HG02623 (cell line): ENCODE results near the gene AJM1.
"Not testable (repeated sequence)": the region's sequence is repeated elsewhere in the genome, so short reads cannot be mapped to it uniquely, and the experiment has no call there.

ENCODE experiments used
- ATAC-seq: cut with Tn5 transposase; IDR thresholded peaks from one replicate; pipeline ENCODE4 v1.9.1; 2021; ENCODE audit warnings: moderate library complexity; ENCODE audit not compliant: unreplicated experiment

The AJM1 gene

DNA sequence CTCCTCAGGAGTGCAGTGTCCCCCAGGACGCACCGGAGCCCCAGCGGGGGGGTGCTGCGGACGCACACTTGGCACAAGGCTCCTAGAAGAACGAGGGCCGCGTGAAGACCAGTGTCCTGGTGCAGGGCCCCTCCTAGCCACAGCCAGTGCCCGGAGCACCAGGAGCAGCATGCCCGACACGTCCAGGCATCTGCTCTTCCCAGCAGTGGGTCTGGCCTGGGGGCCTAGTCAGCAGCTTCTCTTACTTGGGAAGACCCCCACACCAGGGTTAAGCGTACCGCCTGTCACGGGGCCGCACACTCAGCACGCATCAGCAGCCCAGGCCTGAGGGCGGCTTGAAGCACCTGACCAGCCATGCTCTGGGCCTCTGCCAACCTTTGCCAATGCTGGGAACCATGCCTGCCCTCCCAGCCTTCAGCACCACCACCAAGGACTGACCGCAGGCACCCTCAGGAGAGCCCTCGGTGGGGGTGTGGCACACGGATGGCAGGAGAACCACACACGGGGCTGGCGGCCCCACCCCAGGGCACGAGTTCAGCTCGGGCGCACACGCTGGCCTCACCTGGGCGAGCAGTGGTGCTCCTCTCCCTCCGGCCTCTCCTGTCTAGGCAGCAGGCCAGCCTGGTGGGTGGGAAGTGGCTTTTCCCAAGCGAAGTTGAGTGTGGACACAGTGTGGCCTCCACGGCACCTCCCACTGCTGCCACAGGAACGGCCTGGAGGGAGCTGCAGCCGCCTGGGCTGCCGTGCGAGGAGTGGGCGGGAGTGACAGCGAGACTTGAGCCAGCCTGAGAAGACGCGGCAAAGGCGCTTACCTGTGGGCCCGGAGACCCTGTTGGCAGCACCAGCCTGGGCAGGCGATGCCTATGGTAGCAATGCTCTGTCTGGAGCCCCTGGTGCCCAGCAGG, 12.0 kb upstream of the AJM1 start:
- no peak for ATAC-seq

GRCh38 chr9:136831002-136831719, 11.1 kb upstream of the AJM1 start:
- ATAC-seq, result no peak

DNA sequence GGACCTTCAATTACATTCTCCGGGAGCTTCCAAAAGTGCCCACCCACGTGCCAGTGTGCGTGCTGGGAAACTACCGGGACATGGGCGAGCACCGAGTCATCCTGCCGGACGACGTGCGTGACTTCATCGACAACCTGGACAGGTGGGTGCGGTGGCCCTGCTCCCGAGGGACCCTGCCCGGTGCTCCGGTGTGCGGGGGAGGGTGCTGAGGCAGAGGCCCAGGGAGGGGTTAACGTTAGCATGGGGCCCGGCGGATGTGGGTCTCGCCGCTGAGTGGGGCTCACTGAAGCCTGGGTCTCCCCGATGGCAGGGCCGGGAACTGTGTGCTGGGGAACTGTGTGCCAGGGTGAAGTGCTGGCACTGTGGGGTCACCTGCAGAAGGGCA, 10.6 kb upstream of the AJM1 start:
- ATAC-seq, result no peak

DNA sequence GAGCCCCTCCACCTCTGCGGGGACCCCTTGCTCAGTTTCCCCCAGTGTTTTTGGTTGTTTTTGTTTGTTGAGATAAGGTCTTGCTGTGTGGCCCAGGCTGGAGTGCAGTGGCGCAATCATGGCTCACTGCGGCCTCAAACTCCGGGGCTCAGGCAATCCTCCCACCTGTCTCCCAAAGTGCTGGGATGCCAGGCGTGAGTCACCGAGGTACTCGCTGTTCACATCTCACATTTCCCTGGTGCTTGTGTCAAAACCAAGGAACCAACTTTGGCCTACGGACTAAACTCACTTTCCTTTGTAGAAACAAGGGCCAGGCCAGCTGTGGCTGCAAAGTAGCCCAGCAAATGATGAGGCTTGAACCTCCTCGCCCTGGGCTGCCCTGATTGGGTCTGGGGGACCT, 9.7 kb upstream of the AJM1 start:
- no peak for ATAC-seq

- not testable (repeated sequence) for ATAC-seq
Observed at GRCh38 chr9:136833381-136834048, 8.8 kb upstream of the AJM1 start.

GRCh38 chr9:136835162-136835931, 6.9 kb upstream of the AJM1 start:
- no peak for ATAC-seq

DNA sequence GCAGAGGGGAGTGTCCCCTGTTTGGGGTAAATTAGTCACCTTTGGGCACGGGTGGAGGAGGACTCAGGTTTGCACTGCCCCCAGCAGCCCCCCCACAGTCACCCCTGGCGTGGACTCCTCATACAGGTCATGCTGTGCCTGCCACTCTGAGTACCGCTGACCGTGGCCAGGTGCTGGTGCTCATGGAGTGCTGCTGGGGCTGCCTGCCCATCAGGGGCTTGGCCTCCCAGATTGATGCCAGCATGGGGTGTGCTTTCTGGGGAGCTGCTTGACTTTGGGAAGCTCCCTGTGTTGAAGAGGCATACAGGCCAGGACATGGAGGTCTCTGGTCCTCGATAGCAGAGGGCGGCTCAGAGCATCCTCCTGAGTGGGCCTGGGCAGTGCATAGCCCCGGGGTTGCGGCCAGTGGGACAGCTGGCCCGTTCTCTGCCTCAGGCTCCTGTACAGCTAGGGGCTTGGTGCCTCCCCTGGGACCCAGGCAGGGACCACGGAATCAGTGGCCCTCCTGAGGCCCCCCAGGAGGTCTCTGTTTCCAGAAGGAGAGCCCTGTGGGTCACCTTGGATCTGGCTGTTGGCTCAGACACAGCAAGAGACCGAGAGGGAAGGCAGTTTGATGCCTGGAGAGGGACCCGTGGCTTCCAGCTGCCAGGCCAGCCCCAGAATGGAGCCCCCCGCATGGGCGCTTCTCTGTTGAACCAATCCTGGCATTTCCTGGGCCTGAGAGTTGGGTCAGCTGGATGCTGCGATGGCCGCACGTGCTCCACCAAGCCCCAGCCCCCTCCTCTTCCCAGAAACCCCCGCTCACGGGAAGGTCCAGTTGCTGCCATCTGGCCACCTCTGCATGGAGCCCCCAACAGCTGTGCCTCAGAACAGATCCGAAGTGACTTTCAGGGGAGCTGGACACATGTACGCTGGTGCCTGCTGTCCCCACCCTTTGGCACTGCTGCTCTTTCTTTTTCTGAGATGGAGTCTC, 6.1 kb upstream of the AJM1 start:
- no peak for ATAC-seq

GRCh38 chr9:136837146-136837855, 5.0 kb upstream of the AJM1 start:
- no peak for ATAC-seq

GRCh38 chr9:136837856-136838277, 4.4 kb upstream of the AJM1 start:
- not testable (repeated sequence) for ATAC-seq

DNA sequence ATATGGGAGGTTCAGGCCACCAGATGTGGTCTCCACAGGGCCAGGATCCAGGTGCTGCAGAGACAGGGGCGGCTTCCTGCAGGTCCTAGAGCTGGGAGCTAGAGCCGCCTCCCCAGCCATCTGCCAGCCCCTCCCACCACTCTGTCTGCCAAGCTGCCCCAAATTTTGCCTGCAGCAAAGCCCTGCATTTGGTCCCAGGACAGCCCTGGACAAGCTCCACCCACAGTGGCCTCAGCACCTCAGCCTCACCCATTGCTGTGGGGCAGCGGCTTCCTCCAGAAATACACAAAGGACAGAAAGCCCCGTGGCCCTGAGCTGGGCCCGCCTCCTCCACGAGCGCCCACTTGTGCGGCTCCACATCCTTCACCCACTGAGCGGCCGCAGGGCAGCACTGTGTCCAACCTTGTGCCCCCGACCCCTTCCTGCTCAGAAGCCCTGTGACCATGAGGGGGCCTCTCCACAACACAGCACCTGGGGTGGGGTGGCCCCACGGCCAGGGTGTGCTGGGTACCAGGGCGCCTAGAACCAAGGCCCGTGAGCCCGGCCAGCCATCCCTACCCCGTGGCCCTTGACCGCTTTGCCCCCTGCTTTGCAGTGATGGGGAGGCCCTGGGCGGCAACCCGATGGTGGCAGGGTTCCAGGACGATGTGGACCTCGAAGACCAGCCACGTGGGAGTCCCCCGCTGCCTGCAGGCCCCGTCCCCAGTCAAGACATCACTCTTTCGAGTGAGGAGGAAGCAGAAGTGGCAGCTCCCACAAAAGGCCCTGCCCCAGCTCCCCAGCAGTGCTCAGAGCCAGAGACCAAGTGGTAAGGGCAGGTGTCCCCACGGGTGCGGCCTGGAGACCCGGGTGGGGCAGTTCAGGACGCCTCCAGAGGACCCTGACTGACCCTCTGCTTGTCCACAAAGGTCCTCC, 3.7 kb upstream of the AJM1 start:
- no peak for ATAC-seq

GRCh38 chr9:136839229-136840139, 2.8 kb upstream of the AJM1 start:
- ATAC-seq, result no peak

DNA sequence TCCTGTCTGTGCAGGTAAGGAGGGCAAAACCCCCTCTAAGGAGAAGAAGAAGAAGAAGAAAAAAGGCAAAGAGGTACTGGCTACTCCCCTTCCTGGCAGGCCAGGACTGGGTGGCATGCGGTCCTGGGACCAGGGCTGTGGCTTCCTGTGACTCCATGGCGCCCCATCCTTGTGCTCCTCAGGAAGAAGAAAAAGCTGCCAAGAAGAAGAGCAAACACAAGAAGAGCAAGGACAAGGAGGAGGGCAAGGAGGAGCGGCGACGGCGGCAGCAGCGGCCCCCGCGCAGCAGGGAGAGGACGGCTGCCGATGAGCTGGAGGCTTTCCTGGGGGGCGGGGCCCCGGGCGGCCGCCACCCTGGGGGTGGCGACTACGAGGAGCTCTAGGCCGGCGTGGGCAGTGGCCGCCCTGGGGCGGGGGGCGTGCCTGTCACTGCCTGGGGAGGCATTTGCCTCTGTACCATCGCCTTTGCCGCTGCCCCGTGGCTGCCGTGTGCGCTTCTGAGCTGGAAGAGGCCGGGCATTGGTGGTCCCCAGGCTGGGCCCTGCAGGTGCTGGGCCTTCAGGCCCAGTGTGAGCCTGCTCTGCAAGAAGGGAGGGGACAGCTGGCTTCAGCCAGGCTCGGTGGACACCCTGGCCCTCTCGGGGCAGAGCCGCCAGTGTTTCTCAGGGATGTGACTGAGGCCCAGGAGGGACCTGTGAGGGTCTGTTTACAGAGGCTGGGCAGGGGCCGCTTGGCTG, 2.0 kb upstream of the AJM1 start:
- no peak for ATAC-seq

GRCh38 chr9:136840877-136841645, 1.2 kb upstream of the AJM1 start:
- ATAC-seq, result no peak

GRCh38 chr9:136841646-136842379, 465 bp upstream of the AJM1 start:
- ATAC-seq, result not testable (repeated sequence)
